Calu3 (cell line): ENCODE measurements around the gene TAS1R1. TPM values are rescaled to one million over a fixed set of nuclear protein-coding genes. Genes with fewer than 3 reads are reported as not detected.

ENCODE experiments used
- BruUV-seq: library from RNA; stranded (reverse); fragments of 400-500 nt; replicated peaks from 2 replicates; lab custom pipeline; 2021; lab: Mats Ljungman, UMichigan
- CTCF ChIA-PET: fragments of 300-600 bp; sonication (Branson Sonifier 250); formaldehyde crosslinking; loops from one replicate; lab custom pipeline; 2022; ENCODE audit warnings: antibody characterized with exemption; lab: Charles Lee
- DNase-seq: peaks from one replicate; pipeline ENCODE4 v3.0.0; 2022
- H3K27ac Mint-ChIP-seq: one replicate; pipeline ENCODE4 v1.8.0; 2022; ENCODE audit warnings: mixed read lengths; ENCODE audit not compliant: unreplicated experiment
- H3K27me3 Mint-ChIP-seq: one replicate; pipeline ENCODE4 v1.8.0; 2022; ENCODE audit warnings: mixed read lengths; ENCODE audit not compliant: unreplicated experiment
- H3K36me3 Mint-ChIP-seq: one replicate; pipeline ENCODE4 v1.8.0; 2022; ENCODE audit warnings: mild to moderate bottlenecking, moderate library complexity, mixed read lengths; ENCODE audit not compliant: insufficient read depth, unreplicated experiment
- H3K4me1 Mint-ChIP-seq: one replicate; pipeline ENCODE4 v1.8.0; 2022; ENCODE audit warnings: mild to moderate bottlenecking, low read depth, mixed read lengths; ENCODE audit not compliant: unreplicated experiment
- H3K4me3 Mint-ChIP-seq: one replicate; pipeline ENCODE4 v1.8.0; 2022; ENCODE audit warnings: mild to moderate bottlenecking, low read depth, moderate library complexity, mixed read lengths; ENCODE audit not compliant: unreplicated experiment
- H3K9me3 Mint-ChIP-seq: one replicate; pipeline ENCODE4 v1.8.0; 2022; ENCODE audit warnings: low read depth, mixed read lengths; ENCODE audit not compliant: unreplicated experiment
- intact Hi-C: fragments of 100-400 bp; cut with micrococcal nuclease; formaldehyde crosslinking; loops from one replicate; pipeline ENCODE4 v1.10.0; 2022; ENCODE audit not compliant: unreplicated experiment
- total RNA-seq: library from RNA; stranded (reverse); gene quantifications from 2 replicates; pipeline ENCODE4 v1.2.3, GENCODE V29; 2022
- TF ChIP-seq, protein P1 (sequence below): fragments of 200-600 bp; IDR thresholded peaks from one replicate; pipeline ENCODE4 v1.8.0; 2022; ENCODE audit warnings: antibody characterized with exemption; ENCODE audit not compliant: unreplicated experiment

Gene TAS1R1
- total RNA-seq, 1 experiment from 2014 or later = not detected

DNA sequence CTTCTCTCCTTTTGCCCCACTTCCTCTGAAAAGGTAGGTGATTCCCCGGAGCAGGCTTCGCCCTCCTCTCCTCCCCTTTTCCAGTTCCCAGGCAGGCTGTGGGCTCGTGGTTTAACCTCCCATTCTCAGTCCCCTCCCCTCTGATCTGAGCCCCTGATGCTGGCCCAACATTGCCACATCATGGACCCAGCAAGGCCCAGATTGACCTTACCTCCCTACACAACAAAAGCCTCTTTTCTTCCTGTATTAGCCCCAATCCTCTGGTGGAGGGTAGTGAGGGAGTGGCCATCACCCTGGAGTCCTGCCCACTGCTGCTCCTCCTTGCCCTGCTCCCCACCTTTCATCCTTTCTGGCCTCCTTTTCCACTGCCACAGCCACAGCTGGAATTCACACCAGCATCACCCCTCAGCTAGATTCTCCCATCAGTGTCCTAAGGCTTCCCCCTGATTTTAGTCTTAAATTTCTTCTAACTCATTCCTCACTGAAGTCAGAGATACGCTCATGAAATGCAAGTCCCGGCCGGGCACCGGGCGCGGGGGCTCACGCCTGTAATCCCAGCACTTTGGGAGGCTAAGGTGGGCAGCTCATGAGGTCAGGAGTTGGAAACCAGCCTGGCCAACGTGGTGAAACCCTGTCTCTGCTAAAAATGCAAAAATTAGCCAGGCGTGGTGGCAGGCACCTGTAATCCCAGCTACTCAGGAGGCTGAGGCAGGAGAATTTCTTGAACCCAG lies 17.7 kb downstream of the TAS1R1 start:
- Mint-ChIP-seq H3K4me1 (no peaks in the 10 kb centered on the region), H3K9me3 (no peaks in the 10 kb centered on the region), H3K27me3 (peaks cover 57% of the 10 kb centered on the region), H3K36me3 (peaks cover 4% of the 10 kb centered on the region), H3K4me3 (no peak overlapping the region), H3K27ac (no peak overlapping the region)
- CTCF ChIA-PET = no interaction called here
- DNase-seq = no peak
- BruUV-seq = no TSS peak
- TF ChIP-seq, protein P1, sequence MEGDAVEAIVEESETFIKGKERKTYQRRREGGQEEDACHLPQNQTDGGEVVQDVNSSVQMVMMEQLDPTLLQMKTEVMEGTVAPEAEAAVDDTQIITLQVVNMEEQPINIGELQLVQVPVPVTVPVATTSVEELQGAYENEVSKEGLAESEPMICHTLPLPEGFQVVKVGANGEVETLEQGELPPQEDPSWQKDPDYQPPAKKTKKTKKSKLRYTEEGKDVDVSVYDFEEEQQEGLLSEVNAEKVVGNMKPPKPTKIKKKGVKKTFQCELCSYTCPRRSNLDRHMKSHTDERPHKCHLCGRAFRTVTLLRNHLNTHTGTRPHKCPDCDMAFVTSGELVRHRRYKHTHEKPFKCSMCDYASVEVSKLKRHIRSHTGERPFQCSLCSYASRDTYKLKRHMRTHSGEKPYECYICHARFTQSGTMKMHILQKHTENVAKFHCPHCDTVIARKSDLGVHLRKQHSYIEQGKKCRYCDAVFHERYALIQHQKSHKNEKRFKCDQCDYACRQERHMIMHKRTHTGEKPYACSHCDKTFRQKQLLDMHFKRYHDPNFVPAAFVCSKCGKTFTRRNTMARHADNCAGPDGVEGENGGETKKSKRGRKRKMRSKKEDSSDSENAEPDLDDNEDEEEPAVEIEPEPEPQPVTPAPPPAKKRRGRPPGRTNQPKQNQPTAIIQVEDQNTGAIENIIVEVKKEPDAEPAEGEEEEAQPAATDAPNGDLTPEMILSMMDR = no peak
- intact Hi-C loops = no loop called here

DNA sequence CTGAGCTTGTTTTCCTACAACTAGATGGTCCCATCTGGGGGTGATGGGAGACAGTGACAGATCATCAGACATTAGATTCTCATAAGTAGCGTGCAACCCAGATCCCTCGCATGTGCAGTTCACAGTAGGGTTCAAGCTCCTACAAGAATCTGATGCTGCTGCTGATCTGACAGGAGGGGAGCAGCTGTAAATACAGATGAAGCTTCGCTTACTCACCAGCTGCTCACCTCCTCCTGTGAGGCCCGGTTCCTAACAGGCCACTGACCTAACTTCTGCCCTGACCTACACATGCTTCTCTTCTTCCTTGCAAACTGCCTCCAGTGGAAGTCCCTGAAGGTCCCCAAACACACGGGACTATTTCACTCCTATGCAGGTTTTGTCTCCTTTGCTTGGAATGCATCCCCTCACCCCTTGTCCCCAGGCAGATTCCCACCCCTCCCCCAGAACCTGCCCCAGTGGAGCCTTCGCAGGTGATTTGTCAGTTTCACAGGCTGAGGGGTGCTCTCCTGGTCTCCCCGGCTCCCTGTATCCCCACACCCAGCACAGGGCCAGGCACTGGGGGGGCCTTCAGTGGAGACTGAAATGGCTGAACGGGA lies 19.0 kb downstream of the TAS1R1 start:
- peaks cover 5% of the 10 kb centered on the region for H3K4me1 Mint-ChIP-seq
- BruUV-seq = no TSS peak
- no peaks in the 10 kb centered on the region for H3K9me3 Mint-ChIP-seq
- CTCF ChIA-PET = interaction anchor here (0.6 kb wide), 1 partner anchor 13 kb away, joined by 3 read pairs; no protein-coding TSS in a partner anchor
- H3K27me3 Mint-ChIP-seq = peaks cover 44% of the 10 kb centered on the region
- peaks cover 4% of the 10 kb centered on the region for H3K36me3 Mint-ChIP-seq
- H3K27ac Mint-ChIP-seq = no peak overlapping the region
- TF ChIP-seq, protein P1 = no peak
- H3K4me3 Mint-ChIP-seq = no peak overlapping the region
- no peak for DNase-seq
- intact Hi-C loops = no loop called here

- peaks cover 37% of the 10 kb centered on the region for H3K27me3 Mint-ChIP-seq
- TF ChIP-seq, protein P1 = no peak
- H3K4me1 Mint-ChIP-seq = peaks cover 9% of the 10 kb centered on the region
- intact Hi-C loops = no loop called here
- H3K4me3 Mint-ChIP-seq = no peak overlapping the region
- no peak for DNase-seq
- no peaks in the 10 kb centered on the region for H3K9me3 Mint-ChIP-seq
- BruUV-seq = no TSS peak
- CTCF ChIA-PET = no interaction called here
- peaks cover 10% of the 10 kb centered on the region for H3K36me3 Mint-ChIP-seq
- H3K27ac Mint-ChIP-seq = no peak overlapping the region
Observed at GRCh38 chr1:6574818-6575217, 19.7 kb downstream of the TAS1R1 start.

DNA sequence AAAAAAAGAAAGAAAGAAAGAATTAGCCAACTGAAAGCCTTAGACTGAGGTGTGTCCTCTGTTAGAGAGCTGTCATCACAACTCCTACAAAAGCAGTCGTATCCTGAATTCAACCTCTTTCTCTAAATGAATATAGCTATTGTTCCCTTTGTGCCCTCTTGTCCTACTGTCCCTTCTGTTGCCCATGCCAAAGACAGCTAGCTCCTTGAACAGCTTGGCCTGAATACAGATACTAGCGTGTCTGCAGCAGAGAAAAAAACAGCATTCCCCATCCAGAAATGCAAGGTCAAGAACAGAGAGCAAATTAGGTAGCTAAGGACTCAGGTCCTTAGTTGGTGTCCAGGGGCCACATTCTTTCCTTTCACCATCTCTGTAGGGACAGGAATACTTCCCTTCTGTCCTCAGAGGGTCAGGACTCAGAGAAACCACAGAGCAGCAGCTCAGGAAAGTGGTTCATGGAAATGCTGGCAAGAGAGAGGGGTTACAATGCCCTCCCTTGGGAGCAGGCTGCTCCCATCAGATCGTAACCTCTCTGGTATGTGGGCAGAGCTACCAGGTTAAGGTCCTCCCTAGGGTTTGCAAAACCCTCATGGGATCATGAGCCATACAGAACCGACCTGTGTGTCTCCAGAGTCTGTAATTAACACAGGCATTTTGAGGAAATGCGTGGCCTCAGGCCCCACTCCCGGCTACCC lies 22.9 kb downstream of the TAS1R1 start:
- Mint-ChIP-seq H3K36me3 (peaks cover 33% of the 10 kb centered on the region), H3K4me1 (peaks cover 9% of the 10 kb centered on the region), H3K27me3 (peaks cover 5% of the 10 kb centered on the region), H3K27ac (no peak overlapping the region), H3K4me3 (no peak overlapping the region), H3K9me3 (no peaks in the 10 kb centered on the region)
- BruUV-seq = no TSS peak
- CTCF ChIA-PET = no interaction called here
- intact Hi-C loops = no loop called here
- TF ChIP-seq, protein P1 = no peak
- no peak for DNase-seq
